GM19324 (cell line): Measurements from ENCODE around the gene PIWIL4.
"Not testable (repeated sequence)": the region's sequence is repeated elsewhere in the genome, so short reads cannot be mapped to it uniquely, and the experiment has no call there.

Source experiments
- ATAC-seq: cut with Tn5 transposase; IDR thresholded peaks from one replicate; pipeline ENCODE4 v1.9.1; 2021; ENCODE audit warnings: mild to moderate bottlenecking, moderate library complexity; ENCODE audit not compliant: unreplicated experiment, low FRiP score

PIWIL4 gene

DNA sequence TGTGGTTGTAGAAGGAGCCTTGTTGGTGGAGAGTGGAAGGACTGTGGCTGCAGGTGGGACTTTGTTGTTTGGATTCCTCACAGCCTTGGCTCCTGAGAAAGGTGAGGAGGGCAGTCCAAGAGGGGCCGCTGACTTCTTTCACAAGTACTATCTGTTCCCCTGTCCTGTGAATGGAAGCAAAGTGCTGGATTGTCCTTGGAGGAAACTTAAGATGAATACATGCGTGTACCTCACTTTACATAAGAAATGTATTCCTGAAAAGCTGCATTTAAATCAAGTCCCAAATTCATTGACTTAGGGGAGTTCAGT is 21.1 kb upstream of the PIWIL4 start:
- no peak for ATAC-seq

DNA sequence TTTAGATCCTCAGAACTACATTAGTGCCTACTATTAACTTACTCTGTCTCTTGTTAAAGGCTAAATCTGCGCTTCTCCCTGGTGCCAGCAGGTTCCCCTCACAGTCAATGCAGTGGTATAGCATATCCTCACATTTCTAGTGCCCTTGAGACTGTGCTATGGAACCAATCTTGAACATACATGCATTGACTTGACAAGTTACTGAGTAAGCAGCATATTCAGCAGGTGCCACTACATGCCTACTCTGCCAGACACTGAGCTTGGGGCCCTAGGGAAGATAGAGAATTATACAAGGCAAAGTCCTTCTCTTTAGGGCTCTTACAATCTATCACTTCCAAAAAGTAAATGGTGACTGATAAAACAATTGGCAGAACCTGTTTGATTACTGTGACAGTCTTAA is 20.3 kb upstream of the PIWIL4 start:
- ATAC-seq, result no peak

DNA sequence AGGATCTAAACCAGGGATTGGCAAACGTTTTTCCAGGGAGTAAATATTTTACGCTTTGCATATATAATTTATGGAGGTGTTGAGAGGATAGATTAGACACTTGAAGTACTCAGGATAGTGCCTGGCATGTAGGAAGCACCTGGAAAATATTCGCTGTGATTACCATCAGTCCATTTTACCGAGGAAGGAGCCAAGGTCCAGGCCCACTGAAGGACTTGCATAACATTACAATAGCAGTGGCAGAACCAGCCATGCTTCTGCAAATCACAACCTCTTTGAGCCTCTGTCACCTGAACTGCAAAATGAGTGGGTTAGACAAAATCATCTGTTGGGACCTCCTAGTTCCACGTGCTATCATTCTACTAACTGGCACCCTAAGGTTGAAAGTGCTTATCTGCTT is 18.0 kb upstream of the PIWIL4 start:
- no peak for ATAC-seq

DNA sequence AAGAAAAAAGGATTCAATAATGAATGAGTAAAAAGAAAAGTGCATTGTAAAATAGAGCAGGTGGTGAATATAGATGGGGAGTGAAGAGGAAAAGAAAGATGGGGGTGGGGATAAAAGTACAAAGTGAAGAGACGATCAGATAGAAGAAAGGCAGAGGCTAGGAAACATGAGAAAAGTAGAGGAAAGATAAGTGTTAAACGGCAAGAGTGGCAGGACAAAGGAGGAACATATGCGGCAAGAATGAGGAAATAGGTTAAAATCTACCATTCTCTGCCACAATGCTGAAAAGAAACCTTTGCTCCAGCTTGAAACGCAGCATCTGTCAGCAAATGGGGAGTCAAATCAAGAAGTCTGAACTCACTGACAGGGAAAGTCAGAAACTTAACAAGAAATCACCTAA is 16.7 kb upstream of the PIWIL4 start:
- no peak for ATAC-seq

DNA sequence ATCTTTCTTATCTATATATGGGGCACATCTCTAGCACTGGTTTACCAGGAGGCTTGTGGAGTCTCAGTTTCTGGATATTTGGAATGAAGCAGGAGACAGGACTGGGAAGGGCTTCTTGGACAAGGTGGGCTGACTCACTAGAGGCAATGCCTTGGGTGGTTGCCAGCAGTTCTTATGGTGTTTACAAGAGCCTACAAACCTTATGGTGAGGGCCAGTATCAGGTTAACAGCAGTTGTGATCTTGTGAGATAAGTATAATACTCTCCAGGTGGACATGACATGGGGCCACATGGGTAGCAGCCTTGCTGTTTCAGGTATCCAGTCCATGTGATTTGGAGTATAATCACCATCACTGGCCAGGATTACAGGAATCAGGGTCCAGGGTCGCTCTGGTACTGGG is 13.2 kb upstream of the PIWIL4 start:
- no peak for ATAC-seq

DNA sequence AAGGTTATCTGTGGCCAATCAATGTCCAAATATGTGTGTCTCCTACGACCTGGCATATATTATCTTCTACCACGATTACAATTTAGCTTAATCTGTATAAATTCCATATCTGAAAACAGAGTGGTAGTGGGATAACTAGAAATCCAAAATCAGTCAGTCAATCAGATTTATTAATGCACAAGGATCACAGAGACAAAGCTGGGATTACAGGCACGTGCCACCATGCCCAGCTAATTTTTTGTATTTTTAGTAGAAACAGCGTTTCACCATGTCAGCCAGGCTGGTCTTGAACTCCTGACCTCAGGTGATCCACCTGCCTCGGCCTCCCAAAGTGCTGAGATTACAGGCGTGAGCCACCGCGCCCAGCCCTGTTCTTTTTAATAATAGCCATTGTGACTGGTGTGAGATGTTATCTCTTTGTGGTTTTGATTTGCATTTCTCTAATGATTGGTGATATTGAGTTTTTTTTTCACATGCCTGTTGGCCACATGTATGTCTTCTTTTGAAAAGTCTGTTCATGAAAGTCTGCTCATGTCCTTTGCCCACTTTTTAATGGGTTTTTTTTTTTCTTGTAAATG is 11.3 kb upstream of the PIWIL4 start:
- ATAC-seq, result not testable (repeated sequence)

DNA sequence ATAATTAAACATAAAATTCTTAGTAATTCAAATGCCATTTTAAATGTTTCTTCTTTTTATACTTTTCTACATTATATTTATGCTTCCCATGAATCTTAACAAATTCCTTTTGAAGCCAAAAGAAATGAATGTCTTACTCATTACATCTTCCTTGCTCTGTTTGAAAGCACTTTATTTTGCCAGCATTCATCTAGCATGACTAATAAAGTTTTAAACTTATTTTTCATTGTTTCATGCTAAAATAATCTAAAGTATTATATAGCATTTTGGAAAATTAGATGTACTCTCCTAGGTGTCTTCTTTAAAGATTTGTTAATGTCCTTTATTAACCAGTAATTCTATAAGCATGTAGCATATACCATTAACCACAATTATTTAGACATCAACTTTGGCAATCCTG is 9.7 kb upstream of the PIWIL4 start:
- no peak for ATAC-seq

DNA sequence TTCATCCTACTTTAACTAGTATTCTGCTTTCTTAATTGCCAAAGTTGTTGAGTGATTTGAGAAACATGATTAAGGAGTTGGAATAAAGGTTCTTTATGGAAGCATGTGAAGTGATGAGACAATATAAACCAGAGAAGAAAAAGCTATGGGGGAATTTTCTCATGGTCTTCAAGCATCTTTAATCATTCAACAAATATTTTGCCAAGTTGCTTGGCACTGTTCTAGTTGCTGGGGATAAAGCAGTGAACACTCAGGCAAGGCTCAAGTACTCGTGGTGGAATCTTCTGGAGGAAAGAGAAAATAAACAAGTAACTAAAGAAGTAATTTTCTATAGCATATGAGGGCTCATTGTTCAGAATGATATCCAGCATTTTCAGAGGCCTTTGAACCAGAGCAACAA is 9.2 kb upstream of the PIWIL4 start:
- ATAC-seq, result no peak

DNA sequence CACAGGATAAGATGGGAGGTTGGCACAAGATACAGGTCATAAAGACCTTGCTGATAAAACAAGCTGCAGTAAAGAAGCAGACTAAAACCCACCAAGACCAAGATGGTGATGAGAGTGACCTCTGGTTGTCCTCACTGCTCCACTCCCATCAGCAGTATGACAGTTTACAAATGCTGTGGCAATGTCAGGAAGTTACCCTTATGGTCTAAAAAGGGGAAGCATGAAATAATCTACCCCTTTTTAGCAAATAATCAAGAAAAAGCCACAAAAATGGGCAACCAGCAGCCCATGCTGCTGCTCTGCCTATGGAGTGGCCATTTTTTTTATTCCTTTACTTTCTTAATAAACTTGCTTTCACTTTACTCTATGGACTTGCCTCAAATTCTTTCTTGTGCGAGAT is 8.7 kb upstream of the PIWIL4 start:
- ATAC-seq, result no peak

DNA sequence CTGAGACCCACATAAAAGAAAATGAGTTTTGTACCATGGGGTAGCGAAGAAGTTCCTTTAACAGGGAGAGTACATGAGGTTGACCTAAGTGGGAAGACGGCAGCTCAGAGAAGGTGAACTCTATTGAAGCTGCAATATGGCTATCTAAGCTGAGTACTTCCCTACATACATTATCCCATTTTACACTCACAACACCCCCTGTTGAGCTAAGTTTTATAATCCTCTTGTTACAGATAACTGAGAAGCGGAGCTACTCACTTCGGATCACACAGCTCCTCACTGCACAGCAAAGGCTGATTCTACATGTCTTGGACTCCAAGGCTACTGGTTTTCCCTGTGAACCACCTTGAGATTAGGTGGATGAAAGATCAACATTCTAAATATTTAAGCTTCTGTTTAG is 8.2 kb upstream of the PIWIL4 start:
- no peak for ATAC-seq

DNA sequence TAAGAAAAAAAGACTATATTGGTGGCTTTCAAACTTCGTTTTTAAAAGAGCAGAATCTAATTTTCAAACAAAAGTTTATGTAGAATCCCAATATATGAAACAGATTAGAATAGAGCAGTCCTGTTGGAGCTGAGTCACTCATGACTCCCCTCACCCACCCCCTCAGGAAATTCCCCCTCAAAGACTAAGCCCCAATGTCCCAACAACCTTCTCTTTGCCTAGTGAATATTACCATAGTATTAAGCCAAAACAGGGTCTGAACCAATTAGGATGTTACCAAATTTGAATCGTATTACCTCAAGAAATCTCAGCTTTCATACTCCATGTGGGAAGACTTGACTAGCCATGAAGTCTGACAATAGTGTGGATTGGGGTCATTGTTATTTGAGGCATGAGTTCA is 7.8 kb upstream of the PIWIL4 start:
- ATAC-seq, result no peak

DNA sequence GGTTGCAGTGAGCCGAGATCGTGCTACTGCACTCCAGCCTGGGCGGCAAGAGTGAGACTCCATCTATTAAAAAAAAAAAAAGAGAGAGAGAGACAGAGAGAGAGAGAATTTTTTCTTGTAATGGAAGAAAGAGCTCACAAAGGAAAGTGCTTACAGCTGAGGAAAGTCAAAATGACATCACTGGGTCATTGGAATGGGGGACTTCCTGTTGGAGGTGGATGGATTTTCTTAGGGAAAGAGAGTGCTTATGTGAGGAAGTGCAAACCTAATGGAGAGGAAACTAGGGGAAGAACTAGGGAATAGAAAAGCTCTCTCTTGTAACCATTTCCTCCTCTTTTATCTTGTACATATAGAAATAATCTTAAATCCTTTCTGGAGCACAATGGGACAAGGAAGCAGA is 6.3 kb upstream of the PIWIL4 start:
- no peak for ATAC-seq

DNA sequence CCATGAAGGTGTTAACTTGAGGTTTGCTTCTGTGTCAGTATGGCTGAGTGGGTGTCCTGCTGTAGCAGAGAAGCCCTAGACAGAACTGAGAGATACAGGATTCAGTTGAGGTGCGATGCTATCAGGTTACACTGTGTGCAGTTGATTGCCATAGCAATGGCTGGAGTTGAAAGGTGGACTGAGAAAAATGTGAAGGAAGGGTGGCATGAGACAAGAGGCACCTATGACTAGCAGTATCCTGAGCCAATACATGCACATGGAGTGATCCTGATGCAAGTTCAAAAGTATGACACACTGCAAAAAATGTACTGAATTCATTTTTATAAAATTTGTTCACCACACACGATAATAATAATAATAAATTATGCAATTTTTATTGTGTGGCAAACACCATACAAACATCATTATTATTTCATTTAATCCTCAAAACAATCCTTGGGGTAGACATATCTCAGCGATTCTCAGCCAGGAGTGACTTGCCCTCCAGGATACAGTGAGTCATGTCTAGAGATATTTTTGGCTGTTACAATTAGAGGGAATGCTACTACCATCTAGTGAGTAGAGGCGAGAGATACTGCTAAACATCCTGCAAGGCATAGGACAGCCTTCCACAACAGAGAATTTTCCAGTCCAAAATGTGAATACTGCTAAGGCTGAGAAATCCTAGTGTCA is 3.9 kb upstream of the PIWIL4 start:
- no peak for ATAC-seq

DNA sequence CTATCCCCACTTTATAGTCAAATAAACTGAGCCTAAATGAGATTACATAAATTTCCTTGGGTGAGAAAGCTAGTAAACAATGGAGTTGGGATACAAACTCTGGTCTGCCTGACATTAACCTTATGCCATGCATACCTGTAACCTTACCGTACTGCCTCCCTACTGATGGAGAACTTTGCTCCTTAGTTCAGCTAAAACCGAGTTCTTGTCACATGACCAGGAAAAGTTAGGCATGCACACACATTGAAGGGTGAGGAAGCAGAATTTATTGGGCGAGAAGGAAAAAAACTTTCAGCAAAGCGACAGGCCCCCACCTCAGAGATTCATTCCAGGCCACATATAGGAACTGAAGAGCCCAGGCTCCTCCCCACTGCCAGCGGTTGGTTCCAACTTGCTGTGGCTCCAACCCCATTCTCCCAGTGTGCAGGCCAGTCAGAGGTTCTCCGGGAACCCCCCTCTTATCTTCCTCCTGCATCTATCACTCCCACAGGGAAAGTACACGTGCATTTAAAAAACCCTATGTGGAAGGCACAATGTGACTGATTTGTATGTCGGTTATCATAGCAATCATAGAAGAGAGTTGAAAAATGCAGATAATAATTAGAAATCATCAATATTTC is 3.2 kb upstream of the PIWIL4 start:
- ATAC-seq, result no peak

DNA sequence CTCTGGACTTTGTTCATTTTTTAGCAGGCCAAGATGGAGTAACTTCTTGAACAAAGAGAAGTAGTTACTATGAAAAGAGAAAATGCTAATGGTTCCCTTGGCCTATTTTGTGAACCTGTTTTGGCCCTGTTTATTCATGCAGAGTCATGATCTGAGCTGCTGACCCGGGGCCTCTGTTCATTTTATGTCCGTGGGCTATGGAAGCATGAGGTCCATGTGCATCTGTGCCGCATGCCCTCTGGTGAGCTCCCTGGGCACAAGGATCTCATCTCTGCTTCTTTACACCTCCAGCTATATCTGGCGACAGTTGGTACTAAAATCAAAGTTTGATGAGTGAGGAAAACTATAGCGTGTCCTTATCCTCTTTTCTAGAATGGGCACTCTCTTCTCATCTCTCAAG is 1.0 kb downstream of the PIWIL4 start:
- no peak for ATAC-seq

DNA sequence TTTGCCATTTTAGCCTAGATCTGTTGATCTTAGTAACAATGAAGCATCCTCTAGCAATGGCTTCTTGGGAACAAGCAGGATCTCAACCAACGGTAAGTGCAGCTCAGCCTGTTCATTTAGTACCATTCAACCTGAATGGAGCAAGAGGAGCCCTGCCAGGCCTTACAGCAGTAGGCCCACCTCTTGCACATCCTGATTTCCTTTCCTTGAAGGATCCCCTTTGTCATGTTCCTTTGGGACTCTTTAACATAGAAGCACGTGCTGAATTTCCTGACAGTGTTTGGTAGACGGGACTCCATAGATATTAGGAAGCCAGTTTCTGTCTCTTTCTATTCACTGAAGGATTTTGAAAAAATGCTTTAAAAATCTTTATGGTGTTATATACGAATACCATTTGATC is 1.5 kb downstream of the PIWIL4 start:
- no peak for ATAC-seq

DNA sequence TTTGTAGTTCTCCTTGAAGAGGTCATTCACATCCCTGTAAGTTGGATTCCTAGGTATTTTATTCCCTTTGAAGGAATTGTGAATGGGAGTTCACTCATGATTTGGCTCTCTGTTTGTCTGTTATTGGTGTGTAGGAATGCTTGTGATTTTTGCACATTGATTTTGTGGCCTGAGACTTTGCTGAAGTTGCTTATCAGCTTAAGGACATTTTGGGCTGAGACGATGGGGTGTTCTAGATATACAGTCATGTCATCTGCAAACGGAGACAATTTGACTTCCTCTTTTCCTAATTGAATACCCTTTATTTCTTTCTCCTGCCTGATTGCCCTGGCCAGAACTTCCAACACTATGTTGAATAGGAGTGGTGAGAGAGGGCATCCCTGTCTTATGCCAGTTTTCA is 5.8 kb downstream of the PIWIL4 start:
- not testable (repeated sequence) for ATAC-seq

DNA sequence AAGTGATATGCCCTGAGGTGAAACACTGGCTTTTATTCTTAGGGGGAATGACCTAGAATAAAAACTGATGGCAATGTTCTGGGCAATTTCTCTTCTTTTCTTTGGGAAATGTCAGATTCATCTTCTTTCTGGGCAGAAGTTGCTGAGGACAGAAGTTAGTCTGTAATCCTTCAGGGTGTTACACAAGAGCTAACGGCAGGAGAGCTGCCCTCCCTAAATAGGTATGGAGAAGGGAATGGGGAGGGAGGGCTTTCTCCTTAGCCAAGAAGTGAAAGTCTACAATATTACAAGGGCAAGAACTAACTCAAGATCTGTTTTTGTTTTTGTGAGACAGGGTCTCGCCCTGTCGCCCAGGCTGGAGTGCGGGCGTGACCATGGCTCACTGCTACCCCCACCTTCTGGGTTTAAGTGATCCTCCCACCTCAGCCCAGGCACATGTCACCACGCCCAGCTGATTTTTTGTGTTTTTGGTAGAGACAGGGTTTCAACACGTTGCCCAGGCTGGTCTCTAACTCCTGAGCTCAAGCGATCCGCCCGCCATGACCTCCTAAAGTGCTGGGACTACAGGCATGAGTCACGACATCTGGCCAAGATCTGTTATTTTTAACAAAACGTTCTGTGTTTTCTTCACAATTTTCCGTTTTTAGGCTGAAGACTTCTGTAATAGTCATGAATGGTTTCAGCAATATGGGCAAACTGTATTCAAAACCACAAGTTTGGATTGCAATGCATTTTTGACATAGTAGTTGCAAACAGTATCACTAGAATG is 7.2 kb downstream of the PIWIL4 start:
- ATAC-seq, result no peak

DNA sequence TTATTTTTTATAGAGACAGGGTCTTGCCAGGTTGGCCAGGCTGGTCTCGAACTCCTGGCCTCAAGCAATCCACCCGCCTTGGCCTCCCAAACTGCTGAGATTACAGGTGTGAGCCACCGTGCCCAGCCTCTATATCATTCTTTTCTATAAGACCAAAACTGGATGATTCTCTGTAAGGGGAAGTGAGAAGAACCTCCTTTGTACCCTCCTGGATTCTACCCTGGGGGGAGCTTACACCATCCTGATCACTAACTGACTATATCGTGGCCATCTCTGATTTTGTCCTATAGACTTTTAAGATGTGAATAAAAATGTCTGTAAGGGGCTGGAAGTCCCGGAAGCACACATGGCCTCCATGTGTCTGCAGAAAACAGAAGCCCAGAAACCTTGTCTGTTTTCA is 9.1 kb downstream of the PIWIL4 start:
- ATAC-seq, result no peak

DNA sequence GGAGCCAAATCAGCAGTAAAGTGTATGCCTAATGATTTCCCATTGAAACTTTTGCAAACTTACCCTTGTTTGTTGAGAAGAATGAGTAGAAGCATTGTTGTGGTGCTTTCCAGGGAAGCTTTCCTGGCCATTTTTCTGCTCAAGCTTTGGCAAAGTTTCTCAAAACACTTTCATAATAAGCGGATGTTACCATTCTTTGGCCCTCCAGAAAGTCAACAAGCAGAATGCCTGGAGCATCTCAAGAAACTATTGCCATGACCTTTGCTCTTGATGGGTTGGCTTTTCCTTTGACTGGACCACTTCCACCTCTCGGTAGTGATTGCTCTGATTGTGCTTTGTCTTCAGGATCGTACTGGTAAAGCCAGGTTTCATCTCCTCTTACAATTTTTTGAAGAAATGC is 10.7 kb downstream of the PIWIL4 start:
- no peak for ATAC-seq

DNA sequence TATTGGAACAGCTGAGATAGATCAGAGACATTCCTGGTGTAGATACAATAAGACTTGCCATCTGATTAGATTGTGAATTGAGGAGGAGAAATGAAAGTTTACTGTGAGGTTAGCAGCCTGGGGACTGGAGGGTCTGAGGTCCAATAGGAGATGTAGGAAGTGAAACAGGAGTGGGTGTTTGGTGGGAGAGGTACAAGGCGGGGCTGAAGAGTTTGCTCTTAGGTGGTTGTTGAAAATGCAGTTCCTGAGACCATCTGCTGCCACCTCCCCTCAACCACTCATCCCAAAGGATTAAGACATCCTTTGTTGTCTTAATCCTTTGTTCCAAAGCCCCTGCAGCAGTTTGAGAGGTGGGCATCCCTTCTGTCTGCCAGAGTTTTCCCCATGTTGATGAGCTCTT is 14.8 kb downstream of the PIWIL4 start:
- ATAC-seq, result no peak
